T-helper 2 cell treated with Interferon-gamma antibody and Interleukin-4, amounts not matched to agents 100 ng/mL and 5 ng/mL, for 36 hours (primary cell): ENCODE results near the gene UBE2G1. TPM values are rescaled to one million over a fixed set of nuclear protein-coding genes. Genes with fewer than 3 reads are reported as not detected.
"Not testable (repeated sequence)": the region's sequence is repeated elsewhere in the genome, so short reads cannot be mapped to it uniquely, and the experiment has no call there.

Experiments
- intact Hi-C: fragments of 100-400 bp; cut with micrococcal nuclease; formaldehyde crosslinking; loops from one replicate; pipeline ENCODE4 v1.15.1; 2023
- total RNA-seq: library from RNA; stranded (reverse); gene quantifications from 2 replicates; pipeline ENCODE4 v1.2.3, GENCODE V29; 2022

The UBE2G1 gene
- total RNA-seq, 1 donor from 2014 or later = 78.4 TPM

DNA sequence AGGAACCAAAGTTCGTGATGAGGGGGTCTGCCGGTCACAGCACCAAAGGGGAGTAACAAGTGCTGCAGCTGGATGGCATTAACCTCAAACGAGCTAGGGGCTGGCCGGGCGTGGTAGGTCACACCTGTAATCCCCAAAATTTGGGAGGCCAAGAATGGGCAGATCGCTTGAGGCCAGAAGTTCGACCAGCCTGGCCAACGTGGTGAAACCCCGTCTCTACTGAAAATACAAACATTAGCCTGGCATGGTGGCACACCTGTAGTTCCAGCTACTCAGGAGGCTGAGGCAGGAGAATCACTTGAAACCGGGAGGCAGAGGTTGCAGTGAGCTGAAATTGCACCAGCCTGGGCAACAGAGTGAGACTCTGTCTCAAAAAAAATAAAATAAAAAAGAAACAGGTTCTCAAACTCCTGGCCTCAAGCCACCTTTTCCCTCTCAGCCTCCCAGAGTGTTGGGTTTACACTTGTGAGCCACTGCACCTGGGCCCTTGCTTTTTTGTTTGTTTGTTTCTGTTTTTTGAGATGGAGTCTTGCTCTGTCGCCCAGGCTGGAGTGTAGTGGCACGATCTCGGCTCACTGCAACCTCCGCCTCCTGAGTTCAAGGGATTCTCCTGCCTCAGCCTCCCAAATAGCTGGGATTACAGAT lies 9.4 kb upstream of the UBE2G1 start:
- intact Hi-C loops = loop anchor here (1.0 kb wide), 1 partner anchor 10 kb away; the partner anchor contains the start of gene UBE2G1

- intact Hi-C loops = loop anchor here (1.0 kb wide), 1 partner anchor 9 kb away; the partner anchor contains the start of gene UBE2G1
Measured at GRCh38 chr17:4375039-4375748, 8.7 kb upstream of the UBE2G1 start.

- intact Hi-C loops = loop anchor here (5.0 to 10.0 kb wide), 2 partner anchors 43 to 575 kb away; partner anchors contain the start of genes PFN1, RNF167 and SLC25A11
Measured at GRCh38 chr17:4369557-4370230, 3.2 kb upstream of the UBE2G1 start.

DNA sequence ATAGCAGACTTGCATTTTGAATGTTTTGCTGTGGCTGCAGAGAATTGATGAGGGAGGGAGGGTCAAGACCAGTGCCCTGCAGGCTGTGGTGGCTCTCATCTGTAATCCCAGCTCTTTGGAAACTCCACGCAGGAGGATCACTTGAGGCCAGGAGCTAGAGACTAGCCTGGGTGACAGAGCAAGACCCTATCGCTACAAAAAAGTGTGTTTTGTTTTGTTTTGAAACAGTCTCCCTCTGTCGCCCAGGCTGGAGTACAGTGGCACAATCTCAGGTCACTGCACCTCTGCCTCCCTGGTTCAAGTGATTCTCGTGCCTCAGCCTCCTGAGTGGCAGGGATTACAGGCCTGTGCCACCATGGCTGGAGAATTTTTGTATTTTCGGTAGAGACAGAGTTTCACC lies 1.9 kb upstream of the UBE2G1 start:
- intact Hi-C loops = loop anchor here (5.0 to 10.0 kb wide), 2 partner anchors 44 to 576 kb away; partner anchors contain the start of genes PFN1, RNF167 and SLC25A11

GRCh38 chr17:4367177-4367576 lies 702 bp upstream of the UBE2G1 start:
- intact Hi-C loops = loop anchor here (2.0 to 10.0 kb wide), 3 partner anchors 45 to 578 kb away; partner anchors contain the start of genes NCBP3, PFN1, RNF167 and SLC25A11

DNA sequence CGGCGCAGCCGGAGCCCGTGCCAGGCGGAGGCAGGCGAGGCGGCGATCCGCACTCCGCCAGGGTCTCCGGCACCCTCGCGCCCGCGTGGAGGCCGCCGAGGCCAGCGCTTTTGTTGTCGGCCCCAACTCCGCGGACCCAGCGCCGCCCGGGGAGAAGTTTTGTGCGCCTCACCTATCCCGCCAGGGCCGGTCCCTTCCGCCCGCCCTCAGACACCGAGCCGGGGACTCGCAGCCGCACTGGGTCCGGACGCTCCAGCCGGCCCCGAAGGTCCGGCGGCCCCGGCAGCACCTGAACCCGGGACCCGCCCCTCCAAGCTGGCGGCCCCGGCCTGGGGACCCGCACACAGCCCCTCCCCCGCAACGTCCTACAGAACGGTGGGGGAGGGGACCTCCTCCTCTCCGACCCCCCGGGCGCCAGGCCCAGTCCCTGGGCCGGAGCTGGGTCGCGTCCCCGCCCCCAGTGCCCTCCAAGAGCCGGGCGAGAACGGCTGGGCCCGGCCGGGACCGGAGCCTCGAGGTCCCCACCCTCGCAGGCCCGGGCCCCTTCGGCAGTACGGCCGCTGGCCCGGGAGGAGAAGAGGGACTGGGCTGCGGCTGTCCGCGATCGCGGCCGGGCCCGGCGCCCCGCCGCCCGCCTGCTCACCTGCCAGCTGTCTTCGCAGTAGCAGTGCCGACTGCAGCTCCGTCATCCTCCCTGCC lies 698 bp downstream of the UBE2G1 start:
- intact Hi-C loops = loop anchor here (1.0 to 10.0 kb wide), 6 partner anchors 10 to 579 kb away; partner anchors contain the start of genes ANKFY1, CYB5D2, NCBP3 and PFN1

GRCh38 chr17:4365103-4365627 lies 1.3 kb downstream of the UBE2G1 start:
- intact Hi-C loops = loop anchor here (1.0 to 10.0 kb wide), 3 partner anchors 47 to 580 kb away; partner anchors contain the start of genes ANKFY1, PFN1, RNF167 and SLC25A11

- intact Hi-C loops = loop anchor here (1.0 to 10.0 kb wide), 3 partner anchors 48 to 580 kb away; partner anchors contain the start of genes ANKFY1, PFN1, RNF167 and SLC25A11
Measured at GRCh38 chr17:4364622-4365041, 1.8 kb downstream of the UBE2G1 start.

DNA sequence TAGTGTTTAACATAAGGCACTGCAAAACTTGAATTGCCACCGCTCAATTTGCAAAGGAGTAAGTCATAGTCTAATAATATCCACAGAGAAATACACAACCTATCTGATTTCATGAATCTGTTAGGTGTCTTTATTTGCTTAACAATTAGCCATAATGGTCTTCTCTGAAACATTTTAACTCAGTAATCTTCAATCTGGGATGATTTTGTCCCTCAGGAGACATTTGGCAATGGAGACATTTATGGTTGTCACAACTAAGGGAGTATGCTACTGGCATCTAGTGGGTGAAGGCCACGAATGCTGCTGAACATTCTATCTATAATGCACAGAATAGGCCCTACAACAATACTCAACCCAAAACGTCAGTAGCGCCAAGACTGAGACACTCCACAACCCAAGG lies 4.3 kb downstream of the UBE2G1 start:
- intact Hi-C loops = loop anchor here (10.0 kb wide), 1 partner anchor 583 kb away; the partner anchor contains the start of genes PFN1, RNF167 and SLC25A11

DNA sequence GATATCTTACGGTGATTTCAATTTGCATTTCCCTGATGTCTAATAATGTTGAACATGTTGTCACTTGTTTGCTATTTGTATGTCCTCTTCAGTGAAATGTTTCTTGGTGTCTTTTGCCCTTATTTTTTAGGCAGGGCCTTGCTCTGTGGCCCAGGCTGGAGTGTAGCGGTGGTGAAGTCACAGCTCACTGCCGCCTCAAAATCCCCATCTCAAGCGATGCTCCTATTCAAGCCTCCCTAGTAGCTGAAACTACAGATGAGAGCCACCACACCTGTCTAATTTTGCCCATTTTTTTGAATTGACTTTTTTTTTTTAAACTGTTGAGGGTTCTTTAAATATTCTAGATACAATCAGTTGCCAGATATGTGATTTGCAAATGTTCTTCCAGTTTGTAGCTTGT lies 8.3 kb downstream of the UBE2G1 start:
- intact Hi-C loops = no loop called here

DNA sequence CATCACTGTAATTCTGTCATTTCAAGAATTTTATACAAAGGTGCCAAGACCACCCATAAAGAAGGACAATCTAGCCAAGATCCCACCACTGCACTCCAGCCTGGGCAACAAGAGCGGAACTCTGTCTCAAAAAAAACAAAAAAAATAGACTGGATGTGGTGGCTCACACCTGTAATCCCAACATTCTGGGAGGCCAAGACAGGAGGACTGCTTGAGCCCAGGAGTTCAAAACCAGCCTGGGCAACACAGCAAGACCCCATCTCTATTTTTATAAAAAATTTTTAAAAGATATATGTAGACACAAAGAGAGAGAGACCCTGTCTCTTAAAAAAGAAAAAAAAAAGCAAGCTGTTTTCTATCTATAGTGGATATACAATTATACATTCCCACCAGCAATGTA lies 8.8 kb downstream of the UBE2G1 start:
- intact Hi-C loops = no loop called here

DNA sequence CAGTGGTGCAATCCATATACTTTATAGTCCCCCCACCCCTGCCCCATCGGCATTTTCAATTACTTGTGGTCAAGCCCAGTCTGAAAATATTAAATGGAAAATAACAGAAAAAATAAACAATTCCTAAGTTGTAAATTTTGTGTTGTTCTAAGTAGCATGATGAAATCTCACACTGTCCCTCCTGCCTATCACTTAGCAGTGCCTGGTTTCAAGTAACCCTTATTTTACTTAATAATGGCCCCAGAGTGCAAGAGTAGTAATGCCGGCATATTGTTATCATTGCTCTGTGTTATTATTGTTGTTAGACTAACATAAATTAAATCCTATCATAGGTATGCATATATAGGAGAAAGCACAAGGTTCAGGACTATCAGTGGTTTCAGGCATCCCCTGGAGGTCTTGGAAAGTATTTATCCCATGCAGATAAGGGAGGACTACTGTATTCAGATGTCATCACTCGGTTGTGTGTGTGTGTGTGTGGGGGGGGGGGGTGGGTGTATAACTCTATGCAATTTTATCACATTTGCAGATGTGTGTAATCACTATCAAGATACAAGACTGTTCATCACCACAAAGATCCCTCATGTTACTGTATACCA lies 9.3 kb downstream of the UBE2G1 start:
- intact Hi-C loops = no loop called here

GRCh38 chr17:4354862-4355514 lies 11.5 kb downstream of the UBE2G1 start:
- intact Hi-C loops = no loop called here

- intact Hi-C loops = no loop called here
Measured at GRCh38 chr17:4354206-4354605, 12.3 kb downstream of the UBE2G1 start.

DNA sequence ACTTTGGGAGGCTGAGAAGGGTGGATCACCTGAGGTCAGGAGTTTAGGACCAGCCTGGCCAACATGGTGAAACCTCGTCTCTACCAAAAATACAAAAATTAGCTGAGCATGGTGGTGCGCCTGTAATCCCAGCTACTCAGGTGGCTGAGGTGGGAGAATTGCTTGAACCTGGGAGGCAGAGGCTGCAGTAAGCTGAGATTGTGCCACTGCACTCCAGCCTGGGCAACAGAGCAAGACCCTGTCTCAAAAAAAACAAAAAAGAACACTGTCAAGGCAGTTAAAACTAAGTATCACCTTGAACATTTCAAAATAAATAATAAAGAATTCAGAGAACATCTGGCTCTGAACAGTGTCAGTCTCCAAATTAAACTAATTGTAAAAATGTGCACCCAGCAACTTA lies 16.3 kb downstream of the UBE2G1 start:
- intact Hi-C loops = not testable (repeated sequence)

DNA sequence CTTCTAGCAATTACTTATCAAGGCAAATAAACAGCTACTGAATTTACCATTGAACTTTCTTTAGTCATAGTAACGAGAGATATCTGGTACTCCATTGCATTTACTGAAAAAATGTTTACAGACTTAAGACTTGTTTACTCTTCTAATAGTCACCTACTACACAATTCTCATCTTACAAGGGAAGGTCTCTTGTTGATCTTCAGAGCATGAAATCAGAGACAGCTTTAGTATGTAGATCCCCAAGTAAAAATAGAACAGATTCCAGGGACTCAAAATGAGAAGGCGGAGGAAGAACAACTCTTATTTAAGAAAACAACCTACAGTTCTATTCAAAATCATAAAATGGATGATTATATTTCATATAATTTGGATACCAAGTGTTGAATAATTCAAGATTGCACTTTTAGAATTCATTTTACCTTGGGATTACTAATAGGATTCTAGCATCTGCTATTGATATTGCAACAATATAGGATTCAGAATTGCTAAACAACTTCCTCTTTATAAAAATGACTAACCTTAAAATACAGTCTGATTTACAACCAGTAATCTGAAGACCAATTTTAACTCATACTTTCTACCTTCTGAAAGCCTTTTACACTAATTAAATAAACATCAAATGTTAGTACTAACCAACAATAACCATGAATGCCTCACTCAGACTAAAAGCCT lies 20.8 kb downstream of the UBE2G1 start:
- intact Hi-C loops = no loop called here

DNA sequence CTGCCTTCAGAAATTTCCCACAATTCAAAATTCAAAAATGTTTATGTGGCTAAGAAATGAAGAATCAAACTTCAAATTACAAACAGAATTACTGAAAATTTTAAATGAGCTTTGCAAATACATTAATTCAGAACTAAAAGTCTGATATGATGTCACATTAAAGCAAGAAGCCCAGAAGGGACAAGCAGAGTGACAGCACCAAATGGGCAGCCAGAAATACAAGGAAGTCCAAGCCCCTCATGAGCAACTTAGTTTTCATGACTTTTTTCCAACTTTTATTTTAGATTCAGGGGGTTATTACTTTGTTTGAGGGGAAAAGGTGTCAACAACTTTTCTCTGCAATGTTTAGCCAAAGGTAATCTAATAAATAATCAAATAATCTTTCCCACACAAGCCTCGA lies 21.5 kb downstream of the UBE2G1 start:
- intact Hi-C loops = no loop called here

- intact Hi-C loops = no loop called here
Measured at GRCh38 chr17:4342535-4342934, 23.9 kb downstream of the UBE2G1 start.

- intact Hi-C loops = no loop called here
Measured at GRCh38 chr17:4341616-4341977, 24.9 kb downstream of the UBE2G1 start.
